Epithelial cell of prostate (primary cell): ENCODE measurements around the gene AGAP3.
"Not testable (repeated sequence)": the region's sequence is repeated elsewhere in the genome, so short reads cannot be mapped to it uniquely, and the experiment has no call there.

Experiments
- DNase-seq: peaks from one replicate; pipeline ENCODE4 v3.0.0-alpha.2; 2011; ENCODE audit warnings: low read depth, low spot score
- H3K27ac ChIP-seq: fragments of 450-650 bp; 2 replicates; pipeline ENCODE4 v1.5.1; 2017; ENCODE audit warnings: mild to moderate bottlenecking

AGAP3 gene

GRCh38 chr7:151085691-151086620, at the start of gene AGAP3:
Gene AGAP3 (plus strand): TSS chr7:151086475. CDS start chr7:151086742, 267 bp downstream.
- DNase-seq, result no peak
- H3K27ac ChIP-seq, result peak within 1 kb of the TSS; percentile 80

- H3K27ac ChIP-seq, result peak overlapping the region; percentile 6
- DNase-seq, result no peak
Measured at GRCh38 chr7:151038951-151039849, 47.1 kb upstream of the AGAP3 start.

GRCh38 chr7:151039850-151040548, 46.3 kb upstream of the AGAP3 start:
- no peak overlapping the region for H3K27ac ChIP-seq

GRCh38 chr7:151040616-151041375, 45.5 kb upstream of the AGAP3 start:
- no peak for DNase-seq
- no peak overlapping the region for H3K27ac ChIP-seq

More at GRCh38 chr7:151039850-151040548, 46.3 kb upstream of the AGAP3 start:
- DNase-seq, result no peak

- H3K27ac ChIP-seq, result not testable (repeated sequence)
Measured at GRCh38 chr7:151043449-151043848, 42.8 kb upstream of the AGAP3 start.

GRCh38 chr7:151043959-151044358, 42.3 kb upstream of the AGAP3 start:
- no peak for DNase-seq
- no peak overlapping the region for H3K27ac ChIP-seq

More at GRCh38 chr7:151043449-151043848, 42.8 kb upstream of the AGAP3 start:
- DNase-seq, result not testable (repeated sequence)

- no peak overlapping the region for H3K27ac ChIP-seq
- DNase-seq, result no peak
Measured at GRCh38 chr7:151045262-151045661, 41.0 kb upstream of the AGAP3 start.

- DNase-seq, result no peak
- no peak overlapping the region for H3K27ac ChIP-seq
Measured at GRCh38 chr7:151045967-151046366, 40.3 kb upstream of the AGAP3 start.

GRCh38 chr7:151046603-151047573, 39.4 kb upstream of the AGAP3 start:
- no peak overlapping the region for H3K27ac ChIP-seq
- no peak for DNase-seq

GRCh38 chr7:151047976-151048815, 38.1 kb upstream of the AGAP3 start, which contains the start of gene ASIC3:
Gene ASIC3 (plus strand): TSS chr7:151048531. CDS start chr7:151048886, 355 bp downstream.
- H3K27ac ChIP-seq, result no peak within 1 kb of the TSS
- DNase-seq, result no peak

- no peak for DNase-seq
- no peak overlapping the region for H3K27ac ChIP-seq
Measured at GRCh38 chr7:151048911-151049463, 37.3 kb upstream of the AGAP3 start.

GRCh38 chr7:151051108-151051507, 35.2 kb upstream of the AGAP3 start:
- DNase-seq, result no peak
- H3K27ac ChIP-seq, result no peak overlapping the region

- DNase-seq, result no peak
- H3K27ac ChIP-seq, result no peak overlapping the region
Measured at GRCh38 chr7:151053096-151053495, 33.2 kb upstream of the AGAP3 start.

- no peak overlapping the region for H3K27ac ChIP-seq
- no peak for DNase-seq
Measured at GRCh38 chr7:151053751-151054150, 32.5 kb upstream of the AGAP3 start.

GRCh38 chr7:151056283-151056665, 30.0 kb upstream of the AGAP3 start:
- DNase-seq, result no peak

GRCh38 chr7:151056666-151057505, 29.4 kb upstream of the AGAP3 start:
- no peak for DNase-seq
- no peak overlapping the region for H3K27ac ChIP-seq

More at GRCh38 chr7:151056283-151056665, 30.0 kb upstream of the AGAP3 start:
- H3K27ac ChIP-seq, result no peak overlapping the region
